ENCODE results near the gene ZCCHC18.

The ZCCHC18 gene

DNA sequence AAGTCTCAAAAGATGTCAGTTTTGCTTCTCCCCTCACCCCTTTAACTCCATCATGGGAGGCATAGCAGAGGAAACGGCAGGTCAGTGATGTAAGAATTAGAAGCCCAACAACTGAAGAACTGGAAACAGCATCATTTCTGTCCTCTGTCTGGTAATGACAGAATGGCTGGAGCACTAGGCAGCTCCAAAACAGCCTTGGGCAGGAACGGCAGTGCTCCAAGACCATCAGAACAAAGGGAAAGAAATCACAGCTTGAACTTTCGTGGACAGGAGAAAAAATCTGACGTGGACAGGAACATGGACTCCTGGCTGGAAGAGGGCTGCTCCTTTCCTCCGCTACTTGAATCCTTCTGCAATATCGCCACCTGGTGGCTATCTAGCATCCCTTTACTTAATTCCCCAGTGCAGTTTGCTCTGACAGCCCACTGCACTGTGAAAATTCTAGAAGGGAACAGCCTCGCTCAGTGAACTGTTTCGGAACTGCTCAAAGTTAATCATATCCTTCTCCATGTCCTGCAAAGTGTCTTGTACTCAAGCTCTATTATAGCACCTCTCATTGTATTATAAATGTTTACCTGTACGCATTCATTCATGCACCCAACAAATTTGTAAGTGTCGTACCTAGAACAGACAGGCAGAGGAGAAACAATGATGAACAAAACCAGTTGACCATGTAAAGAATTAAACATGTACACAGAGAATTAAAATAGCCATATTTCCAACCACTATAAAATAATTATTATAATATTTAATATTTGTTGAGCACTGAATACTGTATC lies 24.1 kb downstream of the ZCCHC18 start:
- TF ChIP-seq, protein P1, sequence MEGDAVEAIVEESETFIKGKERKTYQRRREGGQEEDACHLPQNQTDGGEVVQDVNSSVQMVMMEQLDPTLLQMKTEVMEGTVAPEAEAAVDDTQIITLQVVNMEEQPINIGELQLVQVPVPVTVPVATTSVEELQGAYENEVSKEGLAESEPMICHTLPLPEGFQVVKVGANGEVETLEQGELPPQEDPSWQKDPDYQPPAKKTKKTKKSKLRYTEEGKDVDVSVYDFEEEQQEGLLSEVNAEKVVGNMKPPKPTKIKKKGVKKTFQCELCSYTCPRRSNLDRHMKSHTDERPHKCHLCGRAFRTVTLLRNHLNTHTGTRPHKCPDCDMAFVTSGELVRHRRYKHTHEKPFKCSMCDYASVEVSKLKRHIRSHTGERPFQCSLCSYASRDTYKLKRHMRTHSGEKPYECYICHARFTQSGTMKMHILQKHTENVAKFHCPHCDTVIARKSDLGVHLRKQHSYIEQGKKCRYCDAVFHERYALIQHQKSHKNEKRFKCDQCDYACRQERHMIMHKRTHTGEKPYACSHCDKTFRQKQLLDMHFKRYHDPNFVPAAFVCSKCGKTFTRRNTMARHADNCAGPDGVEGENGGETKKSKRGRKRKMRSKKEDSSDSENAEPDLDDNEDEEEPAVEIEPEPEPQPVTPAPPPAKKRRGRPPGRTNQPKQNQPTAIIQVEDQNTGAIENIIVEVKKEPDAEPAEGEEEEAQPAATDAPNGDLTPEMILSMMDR (IDR thresholded peaks at IDR 0.05; ENCODE audit: extremely low read depth, missing control alignments) = peak; percentile 52
- peak; percentile 38 for DNase-seq (ENCODE audit: low spot score)

DNA sequence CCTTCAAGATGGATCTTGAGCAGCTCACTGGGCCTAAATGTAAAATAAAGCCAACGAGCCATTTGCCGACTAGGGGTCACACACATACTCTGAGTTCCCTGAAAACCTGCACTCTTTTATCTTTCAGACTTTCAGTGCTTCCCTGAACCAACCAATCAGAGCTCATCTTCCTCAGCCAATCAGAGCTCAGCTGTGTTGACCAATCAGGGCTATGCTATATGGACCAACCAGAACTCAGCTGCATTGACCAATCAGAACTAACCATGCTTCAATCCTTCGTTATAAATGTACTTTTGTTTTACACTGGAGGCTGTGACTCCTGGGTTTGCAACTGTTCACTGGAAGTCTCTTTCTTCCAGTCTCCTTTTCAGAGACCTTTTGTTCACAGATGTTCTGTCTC lies 25.2 kb downstream of the ZCCHC18 start:
- TF ChIP-seq, protein P1 (IDR thresholded peaks at IDR 0.05; ENCODE audit: extremely low read depth, missing control alignments) = no peak
- DNase-seq (ENCODE audit: low spot score) = no peak

DNA sequence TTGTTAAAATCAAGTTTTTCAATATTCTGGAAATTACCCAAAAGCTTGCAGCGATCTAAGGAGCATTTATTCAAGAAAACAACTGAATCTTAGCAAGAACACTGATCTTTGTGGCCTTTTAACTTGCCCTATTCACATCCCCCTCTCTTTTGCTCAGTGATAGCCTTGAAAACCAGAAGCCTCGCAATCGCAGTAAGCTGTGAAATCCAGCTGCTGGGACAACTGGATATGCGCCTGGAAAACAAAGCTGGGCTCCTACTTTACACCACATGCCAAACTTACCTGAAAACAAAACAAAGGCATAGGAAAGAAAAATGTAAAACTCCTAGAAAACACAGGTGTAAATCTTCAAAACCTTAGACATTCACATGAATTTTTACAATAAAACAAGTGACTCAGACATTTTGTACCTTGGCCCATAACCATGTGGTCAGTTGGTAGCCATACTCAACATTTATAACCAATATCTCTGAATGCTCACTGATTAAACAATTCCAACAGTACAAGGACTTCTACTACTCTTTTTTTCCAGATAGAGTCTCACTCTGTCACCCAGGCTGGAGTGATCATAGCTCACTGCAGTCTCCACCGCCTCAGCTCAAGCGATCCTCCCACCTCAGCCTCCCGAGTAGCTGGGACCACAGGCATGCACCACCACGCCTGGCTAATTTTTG lies 28.9 kb downstream of the ZCCHC18 start:
- DNase-seq (ENCODE audit: low spot score) = no peak
- TF ChIP-seq, protein P1 (IDR thresholded peaks at IDR 0.05; ENCODE audit: extremely low read depth, missing control alignments) = no peak

DNA sequence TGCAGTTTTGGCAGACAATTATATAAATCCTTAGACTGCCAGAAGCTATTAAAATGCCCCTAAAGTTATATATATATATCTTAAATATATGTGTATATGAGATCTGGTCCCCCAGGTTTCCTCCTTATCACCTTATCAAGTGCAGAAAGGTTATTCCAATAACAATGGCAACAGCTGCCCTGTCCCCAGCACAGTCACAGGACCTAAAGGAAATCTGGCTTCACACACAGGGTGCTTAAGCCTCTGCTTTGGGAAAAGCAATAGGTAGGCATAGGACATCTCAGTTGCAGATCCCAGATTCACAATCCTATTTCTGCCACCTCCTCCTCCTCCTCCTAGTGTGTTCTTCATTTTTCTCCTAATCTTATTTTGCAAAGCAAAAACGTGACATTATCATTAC lies 38.7 kb downstream of the ZCCHC18 start:
- TF ChIP-seq, protein P1 (IDR thresholded peaks at IDR 0.05; ENCODE audit: extremely low read depth, missing control alignments) = no peak
- no peak for DNase-seq (ENCODE audit: low spot score)

DNA sequence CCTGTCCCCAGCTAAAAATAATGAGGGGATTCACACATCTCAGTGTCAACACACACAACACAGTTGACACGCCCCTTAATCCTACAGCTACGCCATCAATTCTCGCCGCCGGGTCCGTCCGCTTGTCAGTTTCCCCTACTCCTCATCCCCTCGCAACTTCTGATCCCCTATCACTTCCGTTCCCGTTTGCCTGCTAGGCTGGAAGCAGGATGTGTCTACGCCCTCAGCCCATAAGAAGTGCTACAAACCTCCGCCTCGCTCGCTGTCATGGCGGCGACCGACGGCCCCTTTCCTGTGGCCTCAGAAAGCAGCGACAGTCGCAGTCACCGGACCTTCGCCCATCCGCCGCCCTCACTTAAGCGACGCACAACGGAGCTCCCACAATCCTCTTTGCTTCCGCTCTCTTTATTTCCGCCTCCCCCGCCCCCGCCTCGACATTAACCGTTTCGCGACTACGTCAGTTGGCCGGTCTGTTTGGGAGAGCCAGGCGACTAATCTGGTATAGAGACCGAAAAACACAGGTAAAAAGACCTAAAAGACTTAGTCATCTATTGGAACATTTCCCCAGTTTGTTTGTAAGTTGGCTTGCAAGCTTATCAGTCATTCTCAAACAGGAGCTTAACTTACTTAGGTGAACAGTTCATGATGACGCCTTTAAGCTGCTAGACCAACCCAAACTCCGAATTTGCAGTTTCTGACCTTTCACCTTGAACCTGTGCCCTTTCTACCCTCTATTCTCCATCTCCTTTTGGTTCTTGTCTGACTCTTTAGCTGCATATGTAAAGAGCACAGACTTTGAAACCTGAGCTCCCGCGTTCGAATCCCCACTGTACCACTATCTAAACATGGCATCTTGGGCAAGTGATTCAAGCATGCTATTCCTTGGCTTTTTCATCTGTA lies 44.6 kb downstream of the ZCCHC18 start, which contains the start of gene SLC25A53:
TSS of gene SLC25A53 (minus strand) at position 380 of the 900 bp plus-strand sequence. CDS start 51,752 bp downstream, outside the sequence.
- DNase-seq (ENCODE audit: low spot score) = peak; percentile 69
- TF ChIP-seq, protein P1 (IDR thresholded peaks at IDR 0.05; ENCODE audit: extremely low read depth, missing control alignments) = no peak
